PC-3 (cell line): ENCODE data around the gene PTGIR. TPM values are rescaled to one million over a fixed set of nuclear protein-coding genes. Genes with fewer than 3 reads are reported as not detected.

ENCODE experiments used
- ATAC-seq: fragments of 200-7000 bp; cut with Tn5 transposase; 2 replicates; pipeline ENCODE4 v1.9.1; 2020; ENCODE audit warnings: mild to moderate bottlenecking, moderate library complexity
- BruUV-seq: library from RNA; stranded (reverse); fragments of 400-500 nt; replicated peaks from 2 replicates; lab custom pipeline; 2021; lab: Mats Ljungman, UMichigan
- CTCF ChIA-PET: fragments of 300-600 bp; sonication (Branson Sonifier 250); formaldehyde crosslinking; loops from one replicate; lab custom pipeline; 2022; ENCODE audit warnings: antibody characterized with exemption; lab: Charles Lee
- POLR2A ChIA-PET: fragments of 300-600 bp; sonication (Branson Sonifier 250); formaldehyde crosslinking; loops from one replicate; lab custom pipeline; 2022; ENCODE audit warnings: antibody characterized with exemption; ENCODE audit not compliant: unreplicated experiment; lab: Charles Lee
- DNase-seq: peaks from one replicate; pipeline ENCODE4 v3.0.0-alpha.2; 2015
- H2AFZ ChIP-seq: fragments of 300-600 bp; sonication (generic); 2 replicates; pipeline ENCODE4 v1.6.0; 2016; ENCODE audit warnings: antibody characterized with exemption, low read length
- H3F3A ChIP-seq: fragments of 300-600 bp; sonication (generic); one replicate; pipeline ENCODE4 v1.6.0; 2017; ENCODE audit warnings: antibody characterized with exemption, low read length, control low read depth, mild to moderate bottlenecking; ENCODE audit not compliant: unreplicated experiment
- H3K27ac ChIP-seq: fragments of 300-600 bp; sonication (generic); 2 replicates; pipeline ENCODE4 v1.5.1; 2016; ENCODE audit warnings: mild to moderate bottlenecking, low read length
- H3K27me3 ChIP-seq: fragments of 300-600 bp; sonication (generic); 2 replicates; pipeline ENCODE4 v1.6.1; 2016; ENCODE audit warnings: low read length, mixed read lengths
- H3K36me3 ChIP-seq: fragments of 300-600 bp; sonication (generic); 2 replicates; pipeline ENCODE4 v1.6.1; 2016; ENCODE audit warnings: low read depth, mixed run types, low read length, mixed read lengths
- H3K4me1 ChIP-seq: fragments of 300-600 bp; sonication (generic); 2 replicates; pipeline ENCODE4 v1.5.1; 2016; ENCODE audit warnings: low read length; ENCODE audit not compliant: insufficient read depth
- H3K4me2 ChIP-seq: fragments of 300-600 bp; sonication (generic); 2 replicates; pipeline ENCODE4 v1.6.0; 2016; ENCODE audit warnings: low read length
- H3K4me3 ChIP-seq: fragments of 300-600 bp; sonication (generic); 2 replicates; pipeline ENCODE4 v1.5.1; 2016; ENCODE audit warnings: mild to moderate bottlenecking, low read length, mixed read lengths
- H3K79me2 ChIP-seq: fragments of 300-600 bp; sonication (generic); 2 replicates; pipeline ENCODE4 v1.6.1; 2017; ENCODE audit warnings: low read length, mixed read lengths
- H3K9ac ChIP-seq: fragments of 300-600 bp; sonication (generic); 2 replicates; pipeline ENCODE4 v1.6.0; 2016; ENCODE audit warnings: mild to moderate bottlenecking, low read length
- H3K9me2 ChIP-seq: fragments of 300-600 bp; sonication (generic); replicated peaks from 2 replicates; pipeline ENCODE4 v1.6.1; 2016; ENCODE audit warnings: mixed run types, low read length, mixed read lengths
- H3K9me3 ChIP-seq: fragments of 300-600 bp; sonication (generic); 2 replicates; pipeline ENCODE4 v1.6.1; 2016; ENCODE audit warnings: low read length, mixed read lengths
- H4K20me1 ChIP-seq: fragments of 300-600 bp; sonication (generic); 2 replicates; pipeline ENCODE4 v1.6.1; 2016; ENCODE audit warnings: low read length, mixed read lengths
- CTCF ChIP-seq: fragments of 300-600 bp; sonication (generic); conservative IDR thresholded peaks from 2 replicates; pipeline ENCODE4 v1.5.1; 2017; ENCODE audit warnings: antibody characterized with exemption, low read depth, mild to moderate bottlenecking, low read length
- EZH2 ChIP-seq: fragments of 300-600 bp; sonication (generic); IDR thresholded peaks from one replicate; pipeline ENCODE4 v1.6.1; 2017; ENCODE audit warnings: antibody characterized with exemption, mild to moderate bottlenecking, low read length; ENCODE audit not compliant: unreplicated experiment
- EZH2phosphoT487 ChIP-seq: fragments of 300-600 bp; sonication (generic); IDR thresholded peaks from 2 replicates; pipeline ENCODE4 v1.6.1; 2018; ENCODE audit warnings: mild to moderate bottlenecking, antibody characterized with exemption, low read length, borderline replicate concordance
- intact Hi-C: fragments of 100-400 bp; cut with micrococcal nuclease; formaldehyde crosslinking; loops from 2 replicates; pipeline ENCODE4 v1.9.0; 2023
- total RNA-seq: library from RNA; depleted of rRNA; stranded (reverse); fragments of >200 nt; gene quantifications from 2 replicates; pipeline ENCODE4 v1.2.3, GENCODE V29; 2014

The PTGIR gene
- total RNA-seq, 1 experiment from 2014 or later, result not detected

DNA sequence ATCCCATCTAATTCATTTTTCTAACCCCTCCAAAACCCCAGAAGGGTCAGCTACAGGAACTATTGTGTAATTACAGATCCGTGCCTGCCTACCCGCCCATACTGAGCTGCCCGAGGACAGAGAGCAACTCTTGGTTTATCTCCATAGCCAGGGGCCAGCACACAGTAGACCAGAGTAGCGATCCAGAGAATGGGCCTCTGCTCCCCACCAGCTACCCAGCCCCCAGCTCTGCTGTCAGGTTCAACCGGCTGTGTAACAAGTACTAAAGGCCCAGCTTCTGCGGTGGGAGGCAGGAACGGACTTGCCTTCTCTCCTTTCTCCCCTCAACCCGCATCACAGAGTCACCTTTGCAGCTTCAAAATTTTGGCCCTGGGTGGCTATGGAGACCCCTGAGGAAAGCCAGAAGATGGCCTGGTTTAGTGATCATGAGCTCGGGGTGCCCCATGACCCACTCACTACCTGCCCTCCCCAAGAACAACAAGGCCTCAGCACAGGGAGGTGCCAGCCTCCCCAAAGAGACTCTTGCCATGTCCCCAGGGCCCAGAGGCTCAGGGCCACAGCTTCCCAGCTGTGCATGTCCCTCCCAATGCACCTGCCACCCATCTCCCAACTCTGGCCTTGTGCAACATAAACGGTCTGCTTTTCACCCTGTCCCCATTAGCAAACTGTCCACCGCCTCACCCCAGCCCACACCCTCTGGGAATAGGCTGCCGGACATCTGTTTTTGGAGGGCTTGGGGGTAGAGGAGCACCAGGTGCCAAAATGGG lies 18.0 kb downstream of the PTGIR start:
- no peak overlapping the region for H3K9ac ChIP-seq
- BruUV-seq, result no TSS peak
- CTCF ChIA-PET, result no interaction called here
- peaks cover 25% of the 10 kb centered on the region for H4K20me1 ChIP-seq
- no peak overlapping the region for H2AFZ ChIP-seq
- H3K27me3 ChIP-seq, result no peaks in the 10 kb centered on the region
- H3K4me3 ChIP-seq, result no peak overlapping the region
- H3K9me3 ChIP-seq, result no peaks in the 10 kb centered on the region
- intact Hi-C loops, result no loop called here
- H3K4me2 ChIP-seq, result no peak overlapping the region
- H3F3A ChIP-seq, result no peaks in the 10 kb centered on the region
- peaks cover 37% of the 10 kb centered on the region for H3K79me2 ChIP-seq
- H3K36me3 ChIP-seq, result peaks cover 13% of the 10 kb centered on the region; the same call in 1 of the 2 replicates
- H3K9me2 ChIP-seq, result no peaks in the 10 kb centered on the region
- H3K27ac ChIP-seq, result no peak overlapping the region
- TF ChIP-seq EZH2, result no peak
- TF ChIP-seq EZH2phosphoT487, result no peak
- TF ChIP-seq CTCF, result no peak
- ATAC-seq (no peak), DNase-seq (no peak)
- peaks cover 13% of the 10 kb centered on the region for H3K4me1 ChIP-seq
- POLR2A ChIA-PET, result no interaction called here

- H3K9me3 ChIP-seq, result no peaks in the 10 kb centered on the region
- CTCF ChIA-PET, result no interaction called here
- no peaks in the 10 kb centered on the region for H3F3A ChIP-seq
- H3K4me2 ChIP-seq, result no peak overlapping the region
- BruUV-seq, result no TSS peak
- no peak overlapping the region for H3K4me3 ChIP-seq
- TF ChIP-seq CTCF (no peak), EZH2phosphoT487 (no peak), EZH2 (no peak)
- no peaks in the 10 kb centered on the region for H3K27me3 ChIP-seq
- POLR2A ChIA-PET, result no interaction called here
- peaks cover 13% of the 10 kb centered on the region for H3K4me1 ChIP-seq
- no peak overlapping the region for H2AFZ ChIP-seq
- H3K9me2 ChIP-seq, result no peaks in the 10 kb centered on the region
- intact Hi-C loops, result no loop called here
- no peak overlapping the region for H3K9ac ChIP-seq
- DNase-seq, result no peak
- no peak overlapping the region for H3K27ac ChIP-seq
- peaks cover 13% of the 10 kb centered on the region; the same call in 1 of the 2 replicates for H3K36me3 ChIP-seq
- no peak for ATAC-seq
- peaks cover 25% of the 10 kb centered on the region for H4K20me1 ChIP-seq
- H3K79me2 ChIP-seq, result peaks cover 44% of the 10 kb centered on the region
These were observed 18.9 kb downstream of the PTGIR start for GRCh38 chr19:46606019-46606418.

- peaks cover 13% of the 10 kb centered on the region; the same call in 1 of the 2 replicates for H3K36me3 ChIP-seq
These were observed 19.5 kb downstream of the PTGIR start for GRCh38 chr19:46605356-46605821.

More at GRCh38 chr19:46605356-46605821, 19.5 kb downstream of the PTGIR start:
- ChIA-PET CTCF (no interaction called here), POLR2A (no interaction called here)
- peaks cover 25% of the 10 kb centered on the region for H4K20me1 ChIP-seq
- H3K4me3 ChIP-seq, result no peak overlapping the region
- no peak for TF ChIP-seq CTCF
- TF ChIP-seq EZH2, result no peak
- no peak for TF ChIP-seq EZH2phosphoT487
- H2AFZ ChIP-seq, result no peak overlapping the region
- BruUV-seq, result no TSS peak
- H3K79me2 ChIP-seq, result peaks cover 44% of the 10 kb centered on the region
- H3K9ac ChIP-seq, result no peak overlapping the region
- H3K27me3 ChIP-seq, result no peaks in the 10 kb centered on the region
- ATAC-seq, result no peak
- intact Hi-C loops, result no loop called here
- no peak for DNase-seq
- no peak overlapping the region for H3K4me2 ChIP-seq
- peaks cover 13% of the 10 kb centered on the region for H3K4me1 ChIP-seq
- no peaks in the 10 kb centered on the region for H3F3A ChIP-seq
- no peak overlapping the region for H3K27ac ChIP-seq
- no peaks in the 10 kb centered on the region for H3K9me2 ChIP-seq
- no peaks in the 10 kb centered on the region for H3K9me3 ChIP-seq
